ENCODE data around the gene C1QA.
"Not testable (repeated sequence)": the region's sequence is repeated elsewhere in the genome, so short reads cannot be mapped to it uniquely, and the experiment has no call there.

Gene C1QA

DNA sequence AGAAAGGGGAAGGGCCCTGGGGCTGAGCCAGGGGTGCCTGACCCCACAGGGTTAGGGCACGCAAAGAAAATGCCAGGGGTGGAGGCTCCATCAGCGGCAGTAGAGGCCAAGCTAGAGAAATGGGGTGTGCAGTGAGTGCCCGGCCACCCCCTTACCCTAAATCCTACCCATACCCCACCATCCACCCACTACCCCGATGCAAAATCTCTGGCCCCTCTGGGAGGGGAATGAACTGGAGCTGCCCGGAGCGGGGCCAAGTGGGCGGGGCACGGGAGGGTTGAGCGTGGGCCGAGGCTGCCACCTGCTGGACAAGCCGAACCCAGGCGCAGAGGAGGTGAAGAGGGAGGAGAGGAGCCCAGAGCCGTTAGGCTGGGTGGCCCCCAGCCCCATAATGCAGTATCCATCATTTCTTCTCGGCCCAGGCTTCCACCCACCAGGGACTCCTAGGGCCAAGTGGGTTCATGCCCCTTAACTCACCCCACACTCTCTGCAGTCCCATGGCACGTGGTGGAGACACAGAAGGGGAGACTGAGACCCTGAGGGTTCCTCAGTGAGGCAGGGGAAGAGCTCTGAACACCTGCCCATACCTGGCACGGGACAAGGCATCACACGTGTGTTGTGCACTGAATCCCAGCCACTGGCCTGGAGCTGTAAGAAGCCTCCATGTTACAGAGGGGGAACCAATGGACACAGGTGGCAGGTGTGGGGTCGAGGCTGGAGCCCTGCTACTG lies 5.6 kb downstream of the C1QA start:
- DNase-seq, result peak; percentile 86

DNA sequence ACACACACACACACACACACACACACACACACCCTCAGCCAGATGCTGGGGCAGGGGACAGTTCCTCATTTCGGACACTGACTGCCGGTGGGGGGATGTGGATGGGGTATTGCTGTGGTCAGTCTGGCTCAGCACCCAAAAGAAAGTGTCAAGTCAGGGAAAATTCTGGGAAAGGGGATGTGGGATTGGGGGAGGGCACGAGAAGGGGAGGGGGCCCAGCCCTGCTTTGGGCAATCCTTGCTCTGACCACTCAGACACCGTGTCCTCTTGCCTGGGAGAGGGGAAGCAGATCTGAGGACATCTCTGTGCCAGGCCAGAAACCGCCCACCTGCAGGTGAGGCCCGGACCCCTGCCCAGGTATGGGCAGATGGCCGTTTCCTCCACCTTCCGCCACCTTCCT lies 7.0 kb downstream of the C1QA start, which contains the start of gene C1QC:
C1QC (plus strand) TSS at position 253 of the 400 bp plus-strand sequence. CDS start 391 bp downstream, outside the sequence.
- DNase-seq, result no peak

DNA sequence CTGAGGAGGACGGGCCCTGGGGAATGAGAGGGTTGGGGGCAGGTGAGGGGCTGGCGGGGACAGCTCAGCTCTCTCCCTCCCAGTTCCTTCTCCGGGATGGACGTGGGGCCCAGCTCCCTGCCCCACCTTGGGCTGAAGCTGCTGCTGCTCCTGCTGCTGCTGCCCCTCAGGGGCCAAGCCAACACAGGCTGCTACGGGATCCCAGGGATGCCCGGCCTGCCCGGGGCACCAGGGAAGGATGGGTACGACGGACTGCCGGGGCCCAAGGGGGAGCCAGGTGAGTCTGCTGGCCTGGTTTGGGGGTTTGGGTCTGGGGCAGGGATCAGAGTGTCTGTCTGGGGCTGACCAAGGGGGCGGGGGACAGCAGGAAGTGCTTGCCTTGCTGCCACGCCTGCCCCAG lies 7.5 kb downstream of the C1QA start:
- no peak for DNase-seq

DNA sequence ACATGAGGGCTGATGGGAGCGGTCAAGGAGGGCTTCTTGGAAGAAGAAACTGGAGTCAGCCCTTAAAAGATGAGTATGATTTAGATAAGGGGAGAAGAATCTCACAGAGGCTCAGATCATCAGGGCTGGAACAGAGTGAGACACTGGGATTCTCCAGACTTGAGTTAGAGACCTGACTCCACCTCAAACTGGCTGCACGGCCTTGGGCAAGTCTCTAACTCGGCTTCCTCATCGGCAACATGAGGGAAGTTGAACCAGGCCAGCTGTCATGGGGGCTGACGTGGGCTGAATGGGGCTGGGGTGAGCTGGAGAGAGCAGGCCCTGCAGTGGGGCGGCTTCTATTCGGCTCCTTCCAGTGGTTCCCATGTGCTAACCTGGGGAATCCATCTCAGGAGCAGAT lies 9.5 kb downstream of the C1QA start:
- DNase-seq, result no peak

DNA sequence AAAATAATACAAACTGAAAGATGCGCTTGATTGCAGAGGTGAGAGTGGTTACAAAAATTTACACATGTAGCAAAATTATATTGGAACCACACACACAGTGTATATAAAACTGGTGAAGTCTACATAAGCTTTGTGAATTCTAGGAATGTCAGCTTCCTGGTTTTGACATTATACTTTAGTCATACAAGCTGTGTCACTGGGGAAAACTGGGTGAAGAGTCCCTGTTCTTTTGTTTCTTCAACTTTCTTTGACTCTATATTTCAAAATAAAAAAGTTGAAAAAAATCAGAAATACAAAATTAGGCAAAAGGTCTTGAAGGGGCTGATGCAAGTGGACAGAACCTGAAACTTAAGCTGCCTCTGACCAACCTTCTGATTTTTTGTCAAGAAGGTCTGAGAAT lies 10.0 kb downstream of the C1QA start:
- DNase-seq, result no peak

DNA sequence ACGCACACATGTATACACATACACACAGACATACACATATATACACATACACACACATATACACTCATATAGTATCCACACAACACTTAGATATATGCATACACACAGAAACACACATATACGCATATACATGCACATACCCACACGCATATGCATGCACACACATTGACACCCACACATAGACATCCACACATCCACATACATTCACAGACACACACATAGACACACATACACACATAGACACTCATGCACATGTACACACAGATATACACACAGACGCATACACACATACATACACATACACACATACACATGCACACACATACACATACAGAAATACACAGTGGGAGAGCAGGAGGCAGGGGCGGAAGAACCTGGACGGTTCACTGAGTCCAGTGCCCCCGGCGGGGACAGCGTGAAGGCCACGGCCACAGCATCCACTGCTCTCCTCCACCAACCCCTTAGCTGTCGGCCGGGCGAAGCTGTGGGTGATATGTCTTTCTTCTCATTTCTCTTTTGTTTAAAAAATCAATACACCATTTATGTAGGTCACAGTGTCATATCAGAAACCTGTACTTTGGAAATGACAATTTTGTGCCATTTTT lies 13.8 kb downstream of the C1QA start:
- no peak for DNase-seq

DNA sequence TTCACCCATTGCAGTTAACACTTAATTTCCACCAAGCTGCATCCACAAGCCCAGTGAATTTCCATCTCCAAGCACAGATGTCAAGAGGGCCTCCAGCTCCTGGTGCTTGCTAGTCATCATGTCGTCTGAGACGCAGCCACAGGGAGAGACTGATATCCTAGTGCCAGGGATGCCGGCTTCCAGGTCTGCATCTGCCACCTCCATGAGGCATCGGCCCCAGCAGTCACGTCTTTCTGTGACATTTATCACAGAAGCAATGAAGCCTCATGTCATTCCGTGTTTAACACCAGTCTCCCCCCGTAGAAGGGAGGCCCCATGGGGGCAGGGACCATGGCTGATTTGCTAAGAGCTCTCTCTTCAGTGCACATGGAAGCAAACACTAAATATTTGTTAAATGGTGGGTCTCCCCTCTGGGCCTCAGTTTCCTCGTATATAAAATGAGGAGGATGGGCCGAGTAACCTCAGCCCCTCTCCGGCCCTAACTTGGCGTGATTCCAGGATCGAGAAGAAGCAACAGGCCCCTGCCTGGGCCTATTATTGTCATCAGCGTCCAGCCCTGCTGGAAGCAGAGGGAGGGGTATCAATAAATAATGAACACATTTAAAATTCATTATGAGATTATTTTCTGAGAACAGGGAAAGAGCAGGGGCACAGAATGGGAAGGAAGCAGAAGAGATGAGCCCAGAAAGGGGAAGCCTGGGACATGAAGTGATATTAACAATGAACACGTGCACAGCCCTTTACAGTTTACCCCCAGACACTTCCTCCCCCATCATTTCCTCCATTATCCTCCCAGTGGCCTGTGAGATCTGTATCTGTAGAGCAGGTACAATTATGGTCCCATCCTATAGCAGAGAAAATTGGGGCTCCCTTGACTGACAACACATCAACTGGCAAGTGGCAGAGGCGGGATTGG lies 15.8 kb downstream of the C1QA start:
- no peak for DNase-seq

DNA sequence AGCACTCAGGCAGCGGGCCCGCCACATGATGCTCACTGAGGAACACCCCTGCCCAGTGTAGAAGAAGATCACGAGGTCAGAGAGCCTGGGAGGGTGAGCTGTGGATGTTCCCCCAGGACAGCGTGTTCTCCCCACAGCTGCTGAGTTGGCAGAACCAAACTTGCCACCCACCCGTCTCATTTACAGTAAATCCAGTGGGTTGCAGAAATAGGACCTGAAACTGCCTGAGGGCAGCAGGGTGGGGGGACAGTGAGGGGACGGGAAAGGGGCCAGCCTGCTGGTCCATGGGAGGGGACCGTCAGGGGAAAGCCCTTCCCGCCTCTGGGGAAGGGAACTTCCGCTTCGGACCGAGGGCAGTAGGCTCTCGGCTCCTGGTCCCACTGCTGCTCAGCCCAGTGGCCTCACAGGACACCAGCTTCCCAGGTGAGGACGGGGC lies 16.5 kb downstream of the C1QA start, which contains the start of gene C1QB:
C1QB (plus strand) TSS at position 356 of the 436 bp plus-strand sequence. CDS start 6,227 bp downstream, outside the sequence.
- DNase-seq, result no peak

DNA sequence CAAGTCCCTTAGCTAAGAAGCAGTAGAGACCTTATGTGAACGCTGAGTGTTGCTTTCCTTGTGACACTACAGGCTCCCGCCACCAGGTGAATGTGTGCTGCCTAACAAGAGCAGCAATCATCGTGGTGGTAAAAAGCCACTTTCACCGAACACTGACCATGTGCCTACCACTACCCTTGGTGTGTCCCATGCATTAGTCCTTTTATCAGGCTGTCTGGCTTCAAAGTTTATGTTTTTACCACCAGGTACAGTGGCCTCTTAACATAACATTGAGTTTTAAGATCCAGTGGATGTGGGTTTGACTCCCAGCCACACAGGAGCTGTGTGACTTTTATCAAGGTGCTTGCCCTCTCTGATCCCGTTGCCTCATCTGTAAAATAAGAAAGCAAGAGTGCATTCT lies 18.3 kb downstream of the C1QA start:
- DNase-seq, result no peak

DNA sequence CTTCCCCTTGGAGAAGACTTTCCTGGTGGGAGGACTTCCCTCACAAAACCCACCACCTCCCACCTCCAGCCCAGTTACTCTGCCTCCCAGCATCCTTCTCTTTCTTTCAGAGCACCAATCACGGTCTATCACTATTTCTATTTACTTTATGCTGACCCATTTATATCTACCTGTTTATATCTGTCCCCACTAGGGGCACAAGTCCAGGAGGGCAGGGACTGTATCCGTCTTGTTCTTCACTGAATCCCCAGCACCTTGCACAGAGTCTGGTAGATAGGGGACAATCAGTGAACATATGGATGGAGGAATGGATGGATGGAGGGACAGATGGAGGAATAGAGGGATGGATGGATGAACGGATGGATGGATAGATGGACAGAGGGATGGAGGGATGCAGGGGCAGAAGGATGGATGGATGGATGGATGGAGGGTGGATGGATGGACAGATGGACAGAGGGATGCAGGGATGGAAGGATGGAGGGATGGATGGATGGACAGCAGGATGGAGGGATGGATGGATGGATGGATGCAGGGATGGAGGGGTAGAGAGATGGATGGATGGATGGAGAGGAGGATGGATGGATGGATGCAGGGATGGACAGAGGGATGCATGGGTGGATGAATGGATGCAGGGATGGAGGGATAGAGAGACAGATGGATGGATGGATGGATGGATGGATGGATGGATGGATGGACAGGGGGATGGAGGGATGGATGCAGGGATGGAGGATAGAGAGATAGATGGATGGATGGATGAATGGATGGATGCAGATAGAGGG lies 22.1 kb downstream of the C1QA start:
- no peak for DNase-seq

DNA sequence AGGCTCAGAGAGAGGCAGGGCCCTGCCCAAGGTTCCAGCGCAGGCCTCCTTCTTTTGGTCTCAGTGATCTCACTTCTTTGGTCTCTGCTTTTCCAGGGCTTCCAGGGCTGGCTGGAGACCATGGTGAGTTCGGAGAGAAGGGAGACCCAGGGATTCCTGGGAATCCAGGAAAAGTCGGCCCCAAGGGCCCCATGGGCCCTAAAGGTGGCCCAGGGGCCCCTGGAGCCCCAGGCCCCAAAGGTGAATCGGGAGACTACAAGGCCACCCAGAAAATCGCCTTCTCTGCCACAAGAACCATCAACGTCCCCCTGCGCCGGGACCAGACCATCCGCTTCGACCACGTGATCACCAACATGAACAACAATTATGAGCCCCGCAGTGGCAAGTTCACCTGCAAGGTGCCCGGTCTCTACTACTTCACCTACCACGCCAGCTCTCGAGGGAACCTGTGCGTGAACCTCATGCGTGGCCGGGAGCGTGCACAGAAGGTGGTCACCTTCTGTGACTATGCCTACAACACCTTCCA lies 24.4 kb downstream of the C1QA start:
- DNase-seq, result no peak

DNA sequence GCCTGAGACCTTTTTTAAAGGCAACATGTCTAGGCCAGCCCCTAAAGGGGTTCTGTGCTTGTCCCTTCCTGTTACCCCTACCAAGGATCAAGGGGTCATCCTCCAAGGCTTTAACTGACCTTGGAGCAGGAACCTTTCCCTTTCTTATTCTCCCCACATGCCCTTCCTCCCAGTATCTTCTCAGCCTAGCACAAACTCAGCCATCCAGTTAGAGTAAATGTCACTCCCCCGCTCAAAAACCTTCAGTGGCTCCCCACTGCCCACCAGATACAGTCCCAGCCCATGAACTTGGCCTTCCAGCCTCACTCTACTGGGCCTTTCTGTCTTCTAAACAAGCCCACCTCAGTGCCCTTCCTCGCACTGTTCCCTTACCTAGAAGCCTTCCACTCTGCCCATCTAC lies 25.5 kb downstream of the C1QA start:
- DNase-seq, result no peak

DNA sequence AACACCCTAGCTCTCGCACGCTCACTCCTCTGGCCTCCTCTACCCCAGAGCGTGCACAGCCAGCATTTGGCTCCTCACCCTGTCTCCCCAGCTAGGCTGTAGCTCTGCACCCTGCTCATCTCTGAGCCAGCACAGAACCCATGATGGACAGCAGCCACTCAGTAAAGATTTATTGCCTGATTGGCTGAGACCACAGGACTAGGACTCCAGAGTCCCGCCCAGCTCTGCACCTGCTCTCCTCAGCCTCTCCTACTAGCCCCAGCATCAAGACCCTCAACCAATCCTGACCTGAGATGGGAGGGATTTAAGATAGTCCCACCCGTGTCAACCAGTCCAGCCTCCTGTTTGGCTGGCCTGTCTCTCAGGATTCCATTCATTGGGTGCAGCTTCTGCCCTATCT lies 25.9 kb downstream of the C1QA start:
- no peak for DNase-seq

DNA sequence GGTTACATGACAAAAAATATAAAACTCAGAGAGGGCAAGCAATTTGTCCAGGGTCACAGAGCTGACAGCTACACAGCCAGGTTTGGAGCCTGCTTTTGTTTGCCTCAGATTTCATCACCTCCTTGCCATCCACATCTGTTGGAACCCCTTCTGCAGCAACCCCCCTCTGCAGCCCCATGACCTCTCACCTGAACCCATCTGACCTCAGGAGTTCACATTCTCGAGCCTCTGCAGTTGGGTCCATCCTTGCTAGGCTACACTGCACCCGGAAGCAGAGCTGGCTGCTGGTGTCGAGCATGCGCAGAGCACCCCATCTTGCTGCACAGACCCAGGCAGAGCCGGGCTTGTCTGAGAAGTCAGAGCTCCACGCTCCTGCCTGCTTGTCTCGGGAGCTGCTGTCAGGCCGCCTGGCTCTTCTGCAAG lies 26.6 kb downstream of the C1QA start:
- no peak for DNase-seq

DNA sequence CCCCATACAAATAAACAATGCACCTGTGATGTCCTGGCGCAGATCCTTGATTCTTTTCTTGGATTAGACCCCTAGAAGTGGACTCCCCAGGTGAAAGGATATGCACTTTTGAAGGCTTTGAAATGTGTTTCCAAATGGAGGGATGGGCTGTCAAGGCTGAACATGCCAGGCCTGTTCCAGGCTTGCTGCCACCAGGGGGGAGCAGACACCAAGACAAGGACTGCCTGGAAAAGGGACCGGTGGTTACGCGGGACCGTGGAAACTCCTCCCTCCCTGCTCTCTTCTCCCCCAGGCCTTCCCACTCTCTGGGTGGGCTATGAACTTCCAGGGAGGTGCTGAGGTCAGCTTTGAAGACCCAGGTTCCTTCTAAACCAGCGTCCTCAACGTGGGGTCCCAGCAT lies 29.3 kb downstream of the C1QA start:
- DNase-seq, result no peak

DNA sequence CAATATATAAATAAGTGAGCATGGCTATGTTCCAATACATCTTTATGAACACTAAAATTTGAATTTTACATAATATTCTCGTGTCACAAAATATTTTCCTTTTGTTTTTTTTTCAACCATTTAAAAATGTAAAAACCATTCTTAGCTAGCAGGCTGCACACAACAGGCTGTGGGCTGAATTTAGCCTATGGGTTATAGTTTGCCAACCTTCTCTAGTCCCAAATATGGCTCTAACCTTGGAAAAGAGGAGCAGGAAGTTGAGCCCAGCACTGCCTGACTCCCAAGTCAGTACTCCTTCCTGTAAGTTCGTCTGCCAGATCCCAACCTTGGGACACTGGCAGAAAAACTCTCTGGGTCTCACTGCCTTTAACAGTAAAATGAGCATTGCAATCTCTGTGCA lies 30.0 kb downstream of the C1QA start:
- no peak for DNase-seq

DNA sequence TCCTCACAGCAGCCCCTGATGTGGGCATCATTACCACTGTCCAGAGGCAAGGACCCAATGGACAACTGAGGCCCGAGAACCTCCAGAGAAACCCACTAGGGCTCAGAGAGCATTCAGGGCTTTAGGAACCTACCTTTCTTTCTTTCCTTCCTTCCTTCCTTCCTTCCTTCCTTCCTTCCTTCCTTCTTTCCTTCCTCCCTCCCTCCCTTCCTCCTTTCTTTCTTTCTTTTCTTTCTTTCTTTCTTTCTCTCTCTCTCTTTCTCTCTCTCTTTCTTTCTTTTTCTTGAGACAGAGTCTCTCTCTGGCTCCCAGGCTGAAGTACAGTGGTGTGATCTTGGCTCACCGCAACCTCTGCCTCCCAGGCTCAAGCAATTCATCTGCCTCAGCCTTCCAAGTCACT lies 32.4 kb downstream of the C1QA start:
- not testable (repeated sequence) for DNase-seq

DNA sequence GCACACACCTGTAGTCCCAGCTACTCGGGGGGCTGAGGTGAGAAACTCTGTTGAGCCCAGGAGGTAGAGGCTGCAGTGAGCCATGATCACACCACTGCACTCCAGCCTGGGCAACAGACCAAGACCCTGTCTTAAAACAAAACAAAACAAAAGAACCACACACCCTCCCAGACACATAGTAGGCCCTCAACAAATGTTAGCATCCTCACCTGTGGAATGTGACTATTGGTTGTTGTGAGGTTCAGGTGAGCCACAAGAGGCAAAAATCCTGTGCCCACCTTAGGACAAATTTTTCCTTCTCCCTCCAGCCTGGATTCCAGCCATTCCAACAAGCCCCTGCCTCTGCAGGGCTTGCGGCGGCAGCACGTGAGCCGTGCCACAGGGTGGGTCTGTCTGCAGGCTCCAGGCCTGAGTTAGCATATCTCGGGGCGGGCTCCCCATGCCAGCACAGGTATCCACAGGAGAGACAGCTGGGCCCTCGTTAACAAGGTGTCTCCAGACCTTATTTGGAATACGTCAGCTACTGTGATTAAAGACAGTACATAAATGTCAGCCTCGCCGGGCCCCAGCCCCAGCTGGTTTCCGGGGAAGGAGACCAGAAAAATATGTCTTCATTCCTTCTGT lies 34.0 kb downstream of the C1QA start:
- DNase-seq, result no peak

DNA sequence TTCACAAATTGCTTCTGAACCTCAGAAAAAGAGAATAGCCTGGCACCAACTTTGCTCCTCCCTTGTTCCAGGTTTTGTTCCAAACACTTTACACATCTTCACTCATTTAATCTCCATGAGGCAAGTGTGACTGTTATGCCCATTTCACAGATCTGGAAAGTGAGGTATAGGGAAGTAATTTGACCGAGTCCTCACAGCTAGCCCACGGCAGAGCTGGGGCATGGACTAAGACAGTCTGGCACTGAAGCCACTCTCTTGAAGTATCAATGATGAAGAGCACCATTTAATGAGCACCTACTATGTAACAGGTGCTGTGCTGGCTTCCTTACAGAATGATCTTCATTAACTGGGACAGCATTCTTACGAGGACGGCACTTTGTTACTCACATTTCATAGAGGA lies 35.6 kb downstream of the C1QA start:
- DNase-seq, result no peak

DNA sequence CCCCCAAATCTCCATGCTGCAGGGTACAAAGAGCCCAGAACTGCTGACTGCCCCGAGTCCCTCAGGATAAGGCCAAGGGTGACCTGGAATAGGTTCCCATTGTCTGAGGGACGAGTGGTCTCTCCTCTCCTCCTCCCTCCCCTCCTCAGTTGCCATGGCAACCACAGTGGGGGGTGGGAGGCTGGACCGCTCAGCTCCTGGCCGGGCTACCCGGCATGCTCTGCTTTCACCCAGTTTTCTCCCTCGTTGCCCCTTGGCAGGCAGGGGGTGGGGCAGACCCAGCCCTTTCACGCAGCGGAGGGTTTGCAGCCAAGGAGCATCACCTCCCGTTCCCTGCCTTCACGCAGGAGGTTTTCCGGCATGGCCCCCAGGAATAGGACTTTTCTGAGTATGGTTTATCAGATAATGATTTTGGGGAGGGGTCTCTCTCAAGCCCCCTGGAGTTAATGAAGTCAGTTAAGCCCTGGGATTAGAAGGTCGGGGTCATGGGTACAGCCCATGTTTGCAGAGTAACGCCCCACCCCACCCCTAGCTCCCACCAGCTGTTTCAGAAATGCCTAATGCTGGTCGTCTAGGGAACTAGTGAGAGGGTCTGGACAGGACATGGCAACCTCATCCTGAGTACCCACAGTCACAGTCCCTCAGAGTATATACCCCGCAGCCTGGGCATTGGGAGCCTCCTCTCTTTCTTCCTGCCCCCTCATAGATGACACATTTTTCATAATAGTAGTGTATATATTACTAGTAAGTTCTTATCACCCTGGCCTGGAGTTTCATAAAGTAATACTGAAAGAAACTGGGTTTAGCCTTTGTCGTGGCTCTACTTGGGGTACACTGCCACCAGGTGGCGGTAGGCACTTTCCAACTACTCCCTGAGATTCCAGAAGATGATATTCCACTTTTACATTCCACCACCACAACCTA lies 37.3 kb downstream of the C1QA start:
- peak; percentile 60 for DNase-seq

DNA sequence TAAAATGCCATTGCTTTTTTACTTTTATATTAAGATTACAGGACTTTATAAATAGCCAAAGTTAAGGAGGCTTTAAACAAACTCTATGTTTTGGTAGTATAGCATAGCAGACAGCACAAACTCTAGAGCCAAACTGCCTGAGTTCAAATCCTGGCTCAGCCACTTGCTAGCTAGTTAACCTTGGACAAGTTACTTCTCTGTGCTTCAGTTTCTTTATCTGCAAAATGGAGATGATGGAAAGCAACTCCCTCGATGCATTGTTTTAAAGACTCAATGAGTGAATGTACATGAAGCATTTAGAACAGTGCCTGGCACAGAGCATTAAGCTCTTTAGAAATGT lies 38.0 kb downstream of the C1QA start:
- DNase-seq, result no peak
